GM19468 (cell line): ENCODE data around the gene DNMT3L.

Experiments
- ATAC-seq: cut with Tn5 transposase; IDR thresholded peaks from one replicate; pipeline ENCODE4 v1.9.1; 2021; ENCODE audit warnings: mild to moderate bottlenecking, moderate library complexity, moderate number of reproducible peaks; ENCODE audit not compliant: unreplicated experiment; ENCODE audit errors: extremely low read depth

The DNMT3L gene

DNA sequence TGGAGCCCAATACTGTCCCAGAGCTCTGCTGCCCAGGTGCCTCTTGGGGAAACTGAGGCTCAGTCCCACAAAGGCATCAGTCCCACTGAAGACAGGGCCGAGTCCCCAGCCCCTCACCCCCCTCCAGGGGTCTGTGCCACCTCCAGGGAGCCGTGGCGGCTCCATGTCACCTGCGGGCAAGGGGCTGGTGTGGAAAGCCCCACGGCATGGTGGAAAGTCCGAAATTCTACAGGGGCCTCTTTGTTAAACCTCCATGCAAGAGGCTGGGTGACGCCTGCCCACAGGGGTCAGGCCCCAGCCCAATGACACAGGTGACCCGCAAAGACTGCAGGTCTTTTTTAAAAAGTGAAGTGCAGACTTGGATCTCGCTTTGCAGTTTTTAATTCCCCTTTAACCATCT is 20.7 kb upstream of the DNMT3L start:
- ATAC-seq, result no peak

DNA sequence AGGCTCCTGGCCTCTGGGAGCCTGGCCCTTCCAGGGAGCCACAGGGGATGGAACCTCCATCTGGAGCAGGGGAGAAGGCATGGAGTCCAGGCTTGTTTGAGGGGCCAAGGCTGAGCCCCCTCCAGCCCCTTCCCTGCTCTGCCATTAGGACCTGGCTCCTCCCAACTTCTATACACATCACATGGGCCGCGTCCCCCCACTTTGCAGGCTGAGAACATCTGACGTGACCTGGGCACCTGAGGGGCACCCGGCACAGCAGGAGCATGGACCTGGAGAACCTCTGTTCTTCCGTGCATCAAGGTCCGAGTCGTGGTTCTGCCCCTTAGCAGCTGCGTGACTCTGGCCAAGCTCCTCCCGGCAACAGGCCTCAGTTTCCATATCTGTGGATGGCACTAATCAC is 20.1 kb upstream of the DNMT3L start:
- ATAC-seq, result no peak

DNA sequence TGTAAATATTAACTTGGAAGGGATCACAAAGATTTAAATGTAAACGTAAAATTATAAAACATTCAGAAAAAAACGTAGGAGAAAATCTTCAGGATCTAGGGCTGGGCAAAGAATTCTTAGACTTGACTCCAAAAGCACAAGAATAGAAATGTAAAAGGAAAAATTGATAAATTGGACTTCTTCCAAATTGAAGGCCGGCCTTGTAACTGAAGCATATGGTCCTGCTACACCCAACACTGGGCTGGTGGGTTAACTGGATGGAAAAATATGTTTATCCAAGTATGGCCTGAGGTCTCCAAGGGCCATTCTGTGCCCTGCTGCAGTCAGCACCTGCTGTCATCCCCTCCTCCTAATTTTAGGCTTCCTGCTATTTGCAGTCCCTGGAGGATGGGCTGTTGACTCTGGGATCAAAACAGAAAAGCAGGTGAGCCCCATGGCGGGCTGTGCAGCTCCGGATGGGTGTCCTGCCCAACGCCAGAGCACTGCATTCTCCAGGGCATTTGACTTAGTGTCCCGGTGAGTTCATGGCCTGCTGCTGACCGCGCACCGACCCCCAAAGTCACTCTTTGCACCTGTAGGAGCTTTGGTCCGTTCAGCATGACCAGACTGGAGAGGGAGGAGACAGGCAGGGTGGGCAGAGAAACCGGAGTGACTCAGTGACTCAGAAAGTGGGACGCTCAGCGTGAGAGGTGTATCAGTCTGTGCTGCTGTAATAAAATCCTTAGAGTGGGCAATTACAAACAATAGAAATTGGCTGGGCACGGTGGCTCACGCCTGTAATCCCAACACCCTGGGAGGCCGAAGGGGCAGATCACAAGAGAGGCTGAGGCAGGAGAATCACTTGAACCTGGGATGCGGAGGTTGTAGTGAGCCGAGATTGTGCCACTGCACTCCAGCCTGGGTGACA is 17.9 kb upstream of the DNMT3L start:
- no peak for ATAC-seq

DNA sequence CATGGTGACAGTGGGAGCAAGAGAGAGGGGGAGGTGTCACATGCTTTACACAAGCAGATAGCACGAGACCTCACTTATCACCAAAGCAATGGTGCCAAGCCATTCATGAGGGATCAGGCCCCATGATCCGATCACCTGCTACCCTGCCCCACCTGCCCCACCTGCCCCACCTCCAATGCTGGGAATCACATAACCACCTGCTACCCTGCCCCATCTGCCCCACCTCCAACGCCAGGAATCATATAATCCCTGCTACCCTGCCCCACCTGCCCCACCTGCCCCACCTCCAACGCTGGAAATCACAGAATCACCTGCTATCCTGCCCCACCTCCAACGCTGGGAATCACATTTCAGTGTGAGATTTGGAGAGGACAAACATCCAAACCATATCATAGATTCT is 13.3 kb upstream of the DNMT3L start:
- no peak for ATAC-seq

DNA sequence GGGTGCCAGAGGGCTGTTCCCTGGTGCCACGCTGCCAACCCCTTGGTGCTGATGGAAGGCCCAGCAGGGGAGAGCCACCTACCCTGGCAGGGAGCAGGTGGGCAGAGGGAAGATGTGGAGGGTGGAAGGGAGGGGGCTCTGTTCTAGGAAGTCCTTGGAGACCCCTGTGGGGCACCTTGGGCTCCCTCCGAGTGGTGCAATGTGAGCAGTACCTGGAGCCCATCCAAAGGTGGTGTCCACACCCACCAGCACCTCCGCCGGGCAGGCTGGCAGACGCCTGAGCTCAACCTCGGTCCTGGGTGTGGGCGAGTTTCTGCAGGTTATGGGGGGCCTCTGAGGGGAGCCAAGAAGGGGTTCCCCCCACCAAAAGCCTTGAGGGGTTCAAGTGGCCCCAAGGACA is 11.3 kb upstream of the DNMT3L start:
- no peak for ATAC-seq

DNA sequence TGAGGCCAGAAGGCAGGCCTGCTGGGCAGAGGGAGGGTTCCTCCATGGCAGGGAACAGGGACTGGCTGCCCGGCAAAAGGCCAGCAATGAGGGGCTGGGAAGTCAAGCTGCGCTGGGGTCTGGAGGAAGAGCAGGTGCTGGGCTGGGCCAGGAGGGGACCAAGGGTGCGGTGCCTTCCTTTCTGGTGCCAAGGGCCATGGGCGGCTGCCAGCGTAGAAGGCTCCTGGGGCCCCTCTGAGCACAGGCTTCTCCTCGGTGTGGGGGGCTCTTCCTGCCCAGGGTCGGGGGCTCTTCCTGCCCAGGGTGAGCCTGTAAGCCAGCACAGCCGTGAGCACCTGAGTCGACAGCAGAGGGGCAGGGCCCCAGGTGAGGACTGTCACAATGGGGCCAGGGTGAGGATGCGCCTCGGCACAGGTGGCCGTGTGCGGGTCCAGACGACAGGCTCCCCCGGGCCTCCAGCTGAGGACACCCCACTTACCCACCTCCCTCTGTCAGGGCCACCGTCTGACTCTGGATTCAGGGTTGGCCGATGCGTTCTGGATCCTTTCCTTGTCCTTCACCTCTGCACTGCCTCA is 10.7 kb upstream of the DNMT3L start:
- ATAC-seq, result no peak

DNA sequence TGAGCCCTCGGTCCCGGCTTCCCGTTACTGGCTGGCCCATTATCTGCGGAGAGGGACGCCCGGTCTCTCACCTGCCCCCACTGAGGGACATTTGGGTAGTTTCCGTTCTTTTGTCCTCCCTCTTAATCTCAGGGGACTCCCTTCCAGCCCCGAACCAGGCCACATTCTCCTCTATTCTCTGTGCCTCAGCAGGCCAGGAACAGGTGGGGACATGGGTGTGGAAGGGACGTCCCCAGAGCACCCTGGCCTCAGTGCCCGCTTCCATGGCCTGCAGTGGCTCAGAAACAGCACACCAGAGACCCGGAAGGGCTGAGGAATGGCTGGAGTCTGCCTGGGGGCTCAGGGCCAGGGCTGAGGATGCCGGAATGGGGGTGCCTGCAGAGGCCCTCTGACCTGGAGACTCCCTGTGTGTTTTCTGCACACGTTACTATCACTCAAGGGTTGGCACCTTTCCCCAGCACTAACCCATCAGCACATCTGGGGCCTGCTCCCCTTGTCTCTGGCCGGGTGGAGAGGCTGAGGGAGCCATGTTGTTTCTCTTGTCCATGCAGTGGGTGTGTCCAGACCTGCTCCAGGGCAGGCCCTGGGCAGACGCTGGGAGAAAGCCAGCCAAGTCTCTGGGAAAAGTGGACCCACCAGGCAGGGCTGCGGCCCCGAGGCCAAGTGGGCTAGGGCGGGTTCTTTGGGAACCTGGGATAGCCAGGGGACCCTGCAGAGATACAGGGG is 10.0 kb upstream of the DNMT3L start:
- no peak for ATAC-seq

DNA sequence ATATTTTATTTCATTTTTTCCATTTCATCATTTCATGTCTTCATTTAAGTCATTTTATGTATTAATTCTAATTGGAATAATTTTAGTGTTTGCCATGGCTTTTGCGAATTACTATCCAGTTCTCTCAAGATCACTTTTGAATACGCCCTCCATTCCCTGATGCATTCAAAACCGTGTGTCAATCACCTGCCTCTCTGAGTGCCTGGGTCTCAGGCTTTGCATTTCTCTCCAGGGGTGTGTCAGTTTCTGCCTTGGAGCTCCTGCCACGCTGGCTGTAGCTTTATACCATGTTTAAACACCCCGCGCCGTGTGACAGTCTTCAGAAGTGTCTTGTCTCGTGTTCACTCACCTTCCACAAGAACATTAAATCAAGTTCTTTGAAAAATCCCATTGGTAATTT is 7.4 kb upstream of the DNMT3L start:
- no peak for ATAC-seq

DNA sequence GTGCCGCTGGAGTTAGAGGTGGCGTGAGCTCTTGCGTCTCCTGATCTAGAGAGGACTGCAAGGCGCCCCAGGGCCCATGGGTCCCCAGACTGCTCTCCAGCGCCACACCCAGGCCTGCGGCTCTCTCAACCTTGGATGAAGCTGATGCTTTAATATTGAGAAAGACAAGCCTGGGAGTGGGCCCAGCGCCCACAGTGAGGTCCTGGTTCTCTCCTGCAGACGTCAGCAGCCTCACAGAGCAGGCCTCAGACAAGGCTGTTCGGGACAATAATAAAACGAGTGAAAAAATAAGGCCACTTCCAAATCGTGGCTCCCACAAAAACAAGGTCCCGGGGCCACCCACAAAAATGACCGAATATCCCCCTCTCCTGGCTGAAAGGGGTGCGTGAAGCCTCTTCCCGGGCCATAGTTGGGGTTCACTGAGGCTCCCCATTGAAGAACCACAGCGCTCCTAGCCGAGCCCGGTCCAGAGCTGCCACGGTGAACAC is 6.0 kb upstream of the DNMT3L start:
- no peak for ATAC-seq

DNA sequence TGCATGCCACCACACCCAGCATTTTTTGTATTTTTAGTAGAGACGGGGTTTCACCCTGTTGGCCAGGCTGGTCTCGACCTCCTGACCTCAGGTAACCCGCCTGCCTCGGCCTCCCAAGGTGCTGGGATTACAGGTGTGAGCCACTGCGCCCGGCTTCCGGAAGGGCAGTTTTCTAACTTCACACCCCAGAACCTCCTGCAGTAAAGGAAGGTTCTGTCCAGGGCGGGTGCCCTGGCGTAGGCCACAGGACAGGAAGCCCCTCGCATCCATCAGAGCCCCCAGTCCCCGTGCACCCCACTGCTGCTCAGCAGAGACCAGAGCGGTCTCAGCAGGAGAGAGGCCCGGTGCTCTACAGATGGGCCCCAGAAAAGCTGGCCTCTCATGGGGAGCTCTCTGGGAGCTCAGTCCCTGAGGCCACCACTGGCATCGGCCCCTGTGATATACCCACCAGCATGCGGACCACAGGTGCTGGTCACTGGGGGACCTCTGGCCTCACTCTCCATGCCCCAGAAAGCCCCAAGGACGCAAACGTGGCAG is 4.1 kb upstream of the DNMT3L start:
- no peak for ATAC-seq

DNA sequence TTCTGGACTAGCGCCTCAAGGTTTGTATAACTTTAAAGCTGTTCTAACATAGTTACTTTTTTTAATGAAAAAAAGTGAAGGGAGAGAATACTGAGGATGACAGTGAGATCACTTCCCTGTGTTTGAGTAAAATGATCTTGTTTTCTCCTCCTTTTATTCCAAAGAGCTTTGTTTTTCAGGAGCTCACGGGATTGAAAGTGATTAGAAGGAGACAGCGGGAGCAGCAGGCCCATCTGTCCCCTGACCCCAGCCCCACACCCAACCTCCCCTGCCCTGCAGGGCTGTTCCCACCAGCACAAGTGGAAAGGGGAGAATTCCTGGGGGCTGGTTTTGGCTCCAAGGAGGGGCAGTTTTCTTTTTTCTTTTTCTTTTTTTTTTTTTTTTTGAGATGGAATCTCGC is 2.1 kb upstream of the DNMT3L start:
- ATAC-seq, result no peak

DNA sequence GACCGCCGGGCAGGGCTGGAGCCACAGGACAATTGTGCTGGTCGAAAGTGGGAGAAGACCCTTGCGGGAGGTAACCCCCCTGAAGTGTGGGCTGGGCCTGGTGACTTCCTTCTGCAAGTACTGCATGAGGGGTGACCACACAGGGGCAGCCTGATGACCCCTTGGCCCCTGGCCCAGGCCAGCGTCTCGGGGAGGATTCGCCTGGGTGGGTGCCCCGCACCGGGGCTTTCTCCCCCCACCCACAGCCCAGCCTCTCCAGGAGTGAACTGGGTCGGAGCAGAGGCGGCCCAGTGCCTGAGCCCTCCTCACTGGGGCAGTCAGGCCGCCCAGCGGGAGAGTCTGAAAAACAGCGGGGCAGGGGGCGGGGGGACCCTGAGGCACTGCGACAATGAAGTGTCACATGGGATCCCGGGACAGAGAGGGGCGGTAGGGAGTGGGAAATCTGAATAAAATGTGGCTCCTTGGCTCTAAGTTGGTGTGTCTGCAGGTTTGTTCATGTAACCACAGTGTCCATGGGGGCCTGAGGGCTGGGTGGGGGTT is 1.6 kb upstream of the DNMT3L start:
- ATAC-seq, result no peak

DNA sequence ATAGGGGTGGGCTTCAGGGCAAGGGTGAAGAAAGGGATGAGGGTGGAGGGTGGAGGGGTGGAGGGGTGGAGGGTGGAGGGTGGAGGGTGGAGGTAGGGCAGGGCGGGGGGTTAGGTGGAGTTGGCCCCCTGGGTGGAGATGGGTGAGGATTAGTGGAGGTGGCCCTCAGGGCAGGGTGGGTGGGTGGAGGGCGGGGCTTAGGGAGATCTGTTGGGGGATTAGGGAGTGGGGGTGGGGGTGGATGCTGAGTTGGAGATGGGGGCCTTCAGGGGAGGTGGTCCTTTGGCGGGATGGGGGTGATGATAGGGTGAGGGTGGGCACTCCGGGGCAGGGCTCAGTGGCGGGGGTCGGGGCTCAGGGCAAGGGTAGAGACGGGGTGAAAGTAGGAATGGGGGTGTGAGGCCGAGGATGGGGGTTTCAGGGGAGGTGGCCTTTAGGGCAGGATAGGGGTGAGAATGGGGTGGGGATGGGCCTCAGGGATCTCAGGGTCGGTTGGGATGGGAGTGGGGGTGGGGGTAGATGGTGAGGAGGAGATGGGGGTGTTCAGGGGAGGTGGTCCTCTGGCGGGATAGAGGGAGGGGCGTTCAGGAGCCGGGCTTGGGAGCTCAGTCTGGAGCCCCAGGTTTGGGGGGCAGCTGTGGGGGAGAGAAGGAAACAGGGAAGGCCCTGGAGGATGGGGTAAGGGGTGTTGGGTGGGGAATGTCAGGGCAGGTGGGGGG is 800 bp upstream of the DNMT3L start:
- no peak for ATAC-seq

DNA sequence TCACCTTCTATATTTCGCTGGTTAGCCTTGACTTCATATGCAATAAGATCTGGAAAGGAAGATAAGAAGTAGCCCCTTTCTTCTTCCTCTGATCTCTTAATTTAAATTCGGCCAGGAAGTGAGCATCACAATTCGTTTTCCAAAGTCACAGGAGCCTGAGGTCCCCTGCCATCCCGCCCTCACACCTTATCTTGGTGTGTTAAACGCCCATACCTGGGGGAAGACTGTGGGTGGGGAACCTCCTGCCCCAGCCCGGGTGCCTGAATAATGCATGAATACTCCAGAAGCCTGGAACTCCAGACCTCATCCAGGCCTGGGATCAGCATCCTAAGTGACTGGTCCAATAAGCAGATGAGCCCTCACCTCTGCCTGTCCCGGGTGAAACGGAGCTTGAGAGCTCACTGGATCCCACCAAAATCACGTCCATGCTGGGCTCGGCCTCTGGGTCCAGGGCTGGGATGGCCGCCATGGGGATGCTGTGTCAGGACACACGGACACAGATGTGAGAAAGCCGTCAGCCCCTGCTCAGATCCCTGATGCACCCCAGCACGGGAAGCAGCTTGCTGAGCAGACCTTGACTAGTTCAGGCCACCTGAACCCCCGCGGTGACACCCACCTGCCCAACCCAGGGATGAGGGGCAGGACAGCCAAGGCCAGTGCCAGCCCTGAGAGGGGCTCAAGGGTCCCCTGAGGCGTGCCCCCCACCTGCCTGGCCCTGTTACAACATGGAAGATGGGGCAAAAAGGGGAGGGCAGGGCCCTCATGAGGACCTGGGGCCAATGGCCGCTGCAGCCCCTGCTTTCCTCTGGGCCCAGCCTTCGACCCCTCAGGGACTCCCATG is 686 bp downstream of the DNMT3L start:
- no peak for ATAC-seq

DNA sequence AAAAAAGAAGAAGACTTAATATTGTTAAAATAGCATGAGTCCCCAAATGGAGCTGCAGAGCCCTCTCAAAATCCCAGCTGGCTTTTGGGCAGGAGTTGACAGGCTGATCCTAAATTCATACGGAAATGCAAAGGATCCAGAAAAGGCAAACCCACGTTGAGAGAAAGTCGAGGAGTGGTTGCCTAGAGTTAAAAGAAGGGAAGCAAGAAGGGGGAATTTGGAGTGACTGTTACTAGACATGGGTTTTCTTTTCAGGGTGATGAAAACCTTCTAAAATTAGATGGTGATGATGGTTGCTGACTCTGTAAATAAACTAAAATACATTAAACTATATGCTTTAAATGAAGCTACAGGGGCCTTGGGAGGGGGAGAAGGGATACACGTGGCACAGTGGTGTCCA is 1.6 kb downstream of the DNMT3L start:
- ATAC-seq, result no peak

DNA sequence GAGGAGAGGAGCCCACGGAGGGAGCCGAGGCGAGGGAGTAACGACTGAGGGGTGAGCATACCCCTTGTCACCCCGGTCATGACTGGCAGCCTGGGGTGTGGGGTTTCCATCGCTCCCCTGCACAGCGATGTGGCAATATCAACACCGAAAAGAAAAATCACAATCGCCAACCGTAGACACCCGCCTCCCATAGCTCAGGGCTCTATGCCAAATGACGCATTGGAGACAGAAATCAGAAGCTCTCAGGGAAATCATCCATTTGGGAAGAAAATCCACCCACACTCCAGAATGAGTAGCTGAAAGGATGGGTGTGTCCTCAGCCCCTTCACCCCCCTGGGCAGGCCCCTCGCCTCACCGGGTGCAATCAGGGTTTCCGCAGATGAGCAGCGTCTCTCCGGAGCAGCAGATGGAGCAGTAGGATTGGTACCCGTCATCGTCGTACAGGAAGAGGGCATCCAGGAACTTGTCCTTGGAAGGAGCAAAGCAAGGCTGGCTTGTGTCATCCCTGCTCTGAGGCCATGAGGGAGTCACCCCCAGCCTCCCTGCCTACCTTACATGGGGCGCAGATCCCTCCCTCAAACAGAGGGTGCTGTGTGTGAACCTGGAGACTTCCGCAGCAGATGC is 2.5 kb downstream of the DNMT3L start:
- ATAC-seq, result no peak

DNA sequence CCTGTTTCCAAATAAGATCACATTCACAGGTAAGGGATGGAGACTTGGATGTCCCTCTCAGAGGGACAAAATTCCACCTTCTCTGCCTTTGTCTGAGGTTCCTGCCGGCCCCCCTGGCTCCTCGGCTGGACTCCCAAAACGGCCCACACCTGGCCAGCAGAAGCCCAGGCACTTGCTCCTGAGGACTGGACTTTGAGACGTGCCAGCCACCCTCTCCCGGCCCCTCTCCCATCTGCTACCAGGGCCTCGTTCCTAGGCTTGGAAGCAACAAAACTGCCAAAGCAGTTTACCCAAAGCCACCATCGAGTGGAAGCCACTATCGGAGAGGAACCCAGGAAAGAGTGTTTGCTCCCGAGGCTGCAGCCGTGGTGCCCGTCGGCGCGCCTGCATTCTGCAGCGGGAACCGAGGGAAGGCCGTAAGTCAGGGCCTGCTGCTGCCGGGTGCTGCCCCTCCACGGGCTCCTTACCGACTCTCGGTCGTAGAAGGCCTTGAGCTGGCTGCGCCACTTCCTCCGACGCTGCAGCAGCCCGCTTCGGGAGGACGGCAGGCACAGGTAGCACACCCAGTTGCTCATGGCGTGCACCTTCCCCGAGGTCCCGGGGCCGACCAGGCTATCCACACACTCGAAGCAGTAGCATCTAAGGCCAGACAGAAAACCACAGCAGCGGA is 3.5 kb downstream of the DNMT3L start:
- ATAC-seq, result no peak

DNA sequence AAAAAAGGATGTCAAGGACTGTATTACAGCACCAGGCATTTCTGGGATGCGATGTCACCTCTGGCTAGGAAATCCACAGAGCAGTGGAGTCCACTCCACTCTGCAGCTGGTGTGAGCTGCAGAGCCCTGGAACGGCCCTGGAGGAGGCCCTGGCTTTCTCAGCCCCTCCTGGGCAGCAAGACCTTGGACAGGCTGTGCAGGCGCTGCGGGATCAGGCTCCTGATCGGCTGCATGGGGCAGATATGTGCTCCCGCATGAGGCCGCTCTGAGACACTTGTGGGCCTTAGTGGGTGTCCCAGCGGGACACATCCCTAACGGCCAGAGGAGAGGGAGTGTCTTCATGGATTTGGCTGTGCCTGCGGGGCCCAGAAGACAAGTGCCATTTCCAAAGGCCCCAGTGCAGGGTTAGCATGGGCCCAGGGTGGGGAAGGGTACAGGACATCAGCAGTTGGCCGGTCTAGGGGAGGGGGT is 6.2 kb downstream of the DNMT3L start:
- ATAC-seq, result no peak
